GM18951 (cell line): ENCODE results near the gene ZDHHC14.
"Not testable (repeated sequence)": the region's sequence is repeated elsewhere in the genome, so short reads cannot be mapped to it uniquely, and the experiment has no call there.

Experiments used
- POLR2A ChIP-seq: IDR thresholded peaks from 4 replicates; pipeline ENCODE4 v1.6.1; 2011; ENCODE audit warnings: mild to moderate bottlenecking; ENCODE audit not compliant: insufficient read length, insufficient read depth; ENCODE audit errors: extremely low read depth
- in situ Hi-C: fragments of 300-500 bp; cut with MboI; formaldehyde crosslinking; loops from one replicate; pipeline ENCODE4 v1.12.0; 2022; ENCODE audit warnings: low sequenced_read_pairs, mixed read lengths, inconsistent platforms; ENCODE audit not compliant: unreplicated experiment

Gene ZDHHC14

GRCh38 chr6:157688960-157689599, 308.1 kb downstream of the ZDHHC14 start:
- in situ Hi-C loops: no loop called here
- TF ChIP-seq POLR2A: no peak

DNA sequence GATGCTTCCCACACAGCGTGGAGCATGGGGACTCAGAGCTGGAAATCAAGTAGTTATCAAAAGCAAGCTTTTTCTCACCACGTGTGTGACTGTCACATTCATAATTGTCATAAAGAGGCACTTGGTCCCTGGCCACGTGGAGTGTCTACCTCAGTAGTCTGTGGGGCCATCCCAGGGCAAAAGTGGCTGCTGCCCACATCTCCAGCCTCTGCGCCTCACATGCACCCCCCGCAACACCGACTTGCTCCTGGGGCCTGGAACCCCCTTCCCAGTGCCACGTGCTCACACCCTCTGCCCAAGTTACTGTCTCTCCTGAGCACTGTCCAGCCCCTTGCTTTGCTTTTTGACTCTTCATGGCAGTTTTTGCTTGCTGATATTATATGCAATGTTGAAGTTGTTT, 308.9 kb downstream of the ZDHHC14 start:
- in situ Hi-C loops: no loop called here
- no peak for TF ChIP-seq POLR2A

GRCh38 chr6:157690441-157691210, 309.6 kb downstream of the ZDHHC14 start:
- in situ Hi-C loops: no loop called here
- TF ChIP-seq POLR2A: no peak

- in situ Hi-C loops: not testable (repeated sequence)
These were observed 310.6 kb downstream of the ZDHHC14 start for GRCh38 chr6:157691621-157692020.

DNA sequence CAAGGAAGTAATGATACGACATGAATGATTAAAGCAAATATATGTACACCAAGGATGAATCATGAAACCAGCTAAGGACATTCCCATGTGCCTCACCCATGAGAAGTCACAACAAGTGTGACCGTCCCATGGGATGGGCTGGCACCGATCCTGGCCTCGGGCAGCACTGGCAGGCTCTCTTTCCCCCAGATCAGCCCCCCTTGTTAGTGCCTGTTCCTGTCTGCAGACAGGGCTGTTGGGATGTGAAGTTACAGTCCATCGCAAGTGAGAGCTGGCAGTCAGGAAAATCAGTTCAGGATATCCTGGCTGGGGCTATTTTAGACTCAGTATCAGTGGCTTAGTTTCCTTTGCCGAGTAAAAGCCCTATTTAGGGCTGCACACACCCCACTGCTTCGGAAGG, 312.9 kb downstream of the ZDHHC14 start:
- in situ Hi-C loops: no loop called here
- no peak for TF ChIP-seq POLR2A

- no peak for TF ChIP-seq POLR2A
- in situ Hi-C loops: no loop called here
These were observed 314.5 kb downstream of the ZDHHC14 start for GRCh38 chr6:157695301-157696040.

GRCh38 chr6:157699777-157700636, 319.0 kb downstream of the ZDHHC14 start:
- in situ Hi-C loops: no loop called here
- no peak for TF ChIP-seq POLR2A

GRCh38 chr6:157706351-157706750, 325.4 kb downstream of the ZDHHC14 start:
- in situ Hi-C loops: not testable (repeated sequence)

DNA sequence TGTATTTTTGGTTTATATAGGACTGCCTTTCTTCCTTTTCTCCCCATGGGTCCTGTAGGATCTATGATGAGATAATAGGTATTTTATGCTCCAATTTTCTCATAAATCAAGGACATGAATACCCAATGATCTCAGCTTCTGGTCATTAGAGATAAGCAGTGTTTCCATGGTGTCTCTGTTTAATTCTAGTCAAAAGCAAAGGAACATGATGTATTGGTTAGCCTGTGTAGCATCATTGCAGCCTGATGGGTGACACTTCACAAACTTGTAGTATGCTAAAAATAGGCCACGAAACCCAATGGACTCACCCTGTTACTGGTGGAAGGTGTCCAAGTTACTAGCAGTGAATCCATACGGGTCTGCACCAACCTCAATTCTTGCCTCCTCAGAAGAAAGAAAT, 325.9 kb downstream of the ZDHHC14 start:
- in situ Hi-C loops: no loop called here
- no peak for TF ChIP-seq POLR2A

- no peak for TF ChIP-seq POLR2A
- in situ Hi-C loops: no loop called here
These were observed 326.6 kb downstream of the ZDHHC14 start for GRCh38 chr6:157707576-157707975.

- TF ChIP-seq POLR2A: no peak
These were observed 327.2 kb downstream of the ZDHHC14 start for GRCh38 chr6:157708239-157708638.

GRCh38 chr6:157708933-157709332, 327.9 kb downstream of the ZDHHC14 start:
- no peak for TF ChIP-seq POLR2A
- in situ Hi-C loops: no loop called here

More at GRCh38 chr6:157708239-157708638, 327.2 kb downstream of the ZDHHC14 start:
- in situ Hi-C loops: no loop called here

DNA sequence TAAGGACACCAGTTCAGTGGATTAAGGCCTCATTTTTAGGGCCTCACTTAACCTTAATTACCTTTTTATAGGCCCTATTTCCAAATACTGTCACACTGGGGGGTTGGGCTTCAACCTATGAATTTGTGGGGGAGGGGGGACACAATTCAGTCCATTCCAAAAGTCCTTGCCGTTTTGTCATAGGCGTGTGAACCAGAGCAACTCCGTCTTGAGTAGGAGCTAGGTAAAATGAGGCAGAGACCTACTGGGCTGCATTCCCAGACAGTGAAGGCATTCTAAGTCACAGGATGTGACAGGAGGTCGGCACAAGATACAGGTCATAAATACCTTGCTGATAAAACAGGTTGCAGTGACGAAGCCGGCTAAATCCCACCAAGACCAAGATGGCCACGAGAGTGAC, 328.6 kb downstream of the ZDHHC14 start:
- in situ Hi-C loops: no loop called here
- no peak for TF ChIP-seq POLR2A
